Activated CD4-positive, alpha-beta memory T cell treated with anti-CD3 and anti-CD28 coated beads for 36 hours (primary cell): ENCODE measurements around the gene FAM149A. TPM values are rescaled to one million over a fixed set of nuclear protein-coding genes. Genes with fewer than 3 reads are reported as not detected.

ENCODE experiments used
- CTCF ChIA-PET: fragments of 350-600 bp; sonication (Branson Sonifier 250); formaldehyde crosslinking; loops from one replicate; lab custom pipeline; 2021; ENCODE audit warnings: antibody characterized with exemption, inconsistent platforms; lab: Charles Lee
- POLR2A ChIA-PET: fragments of 350-600 bp; sonication (Branson Sonifier 250); formaldehyde crosslinking; loops from one replicate; lab custom pipeline; 2021; ENCODE audit warnings: antibody characterized with exemption; lab: Charles Lee
- DNase-seq: peaks from one replicate; pipeline ENCODE4 v3.0.0-alpha.2; 2020
- H3K27ac Mint-ChIP-seq: one replicate; pipeline ENCODE4 v1.8.0; 2021; ENCODE audit warnings: mixed read lengths
- H3K27me3 Mint-ChIP-seq: one replicate; pipeline ENCODE4 v1.8.0; 2021; ENCODE audit warnings: mixed read lengths
- H3K36me3 Mint-ChIP-seq: one replicate; pipeline ENCODE4 v1.8.0; 2021; ENCODE audit warnings: mixed read lengths
- H3K4me1 Mint-ChIP-seq: one replicate; pipeline ENCODE4 v1.8.0; 2021; ENCODE audit warnings: low read depth, mixed read lengths
- H3K4me3 Mint-ChIP-seq: one replicate; pipeline ENCODE4 v1.8.0; 2021; ENCODE audit warnings: mild to moderate bottlenecking, mixed read lengths
- H3K9me3 Mint-ChIP-seq: one replicate; pipeline ENCODE4 v1.8.0; 2021; ENCODE audit warnings: mixed read lengths
- intact Hi-C: fragments of 100-400 bp; cut with micrococcal nuclease; formaldehyde crosslinking; loops from one replicate; pipeline ENCODE4 v1.15.1; 2023
- total RNA-seq, 2 experiments: library from RNA; stranded (reverse); gene quantifications; one replicate each; pipeline ENCODE4 v1.2.3, GENCODE V29; 2021

Gene FAM149A
- total RNA-seq, 2 experiments from 2014 or later, result 0.40 to 0.46 TPM

DNA sequence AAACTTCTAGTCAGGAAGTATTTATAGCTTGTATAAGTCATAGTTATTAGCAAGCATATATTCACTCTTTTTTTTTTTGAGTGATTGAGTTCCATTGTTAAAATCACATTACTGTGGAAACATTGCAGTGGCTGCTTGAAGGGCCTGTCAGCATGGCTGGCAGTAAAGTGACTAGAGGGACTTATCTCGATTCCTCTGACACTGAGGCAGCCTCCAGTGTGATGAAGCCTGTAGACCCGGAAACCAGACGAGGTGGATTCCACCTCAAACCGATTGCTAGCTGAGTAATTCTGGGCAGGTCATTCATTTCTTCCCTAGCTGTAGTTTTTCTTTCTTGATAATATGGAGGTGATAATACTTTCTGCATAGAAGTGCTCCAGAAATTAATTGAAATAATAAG lies 4.7 kb downstream of the FAM149A start:
- peaks cover 28% of the 10 kb centered on the region for H3K27me3 Mint-ChIP-seq
- intact Hi-C loops, result no loop called here
- ChIA-PET POLR2A (no interaction called here), CTCF (no interaction called here)
- H3K36me3 Mint-ChIP-seq, result no peaks in the 10 kb centered on the region
- no peaks in the 10 kb centered on the region for H3K9me3 Mint-ChIP-seq
- H3K27ac Mint-ChIP-seq, result no peak overlapping the region
- DNase-seq, result no peak
- peaks cover 7% of the 10 kb centered on the region for H3K4me1 Mint-ChIP-seq
- H3K4me3 Mint-ChIP-seq, result no peak overlapping the region

DNA sequence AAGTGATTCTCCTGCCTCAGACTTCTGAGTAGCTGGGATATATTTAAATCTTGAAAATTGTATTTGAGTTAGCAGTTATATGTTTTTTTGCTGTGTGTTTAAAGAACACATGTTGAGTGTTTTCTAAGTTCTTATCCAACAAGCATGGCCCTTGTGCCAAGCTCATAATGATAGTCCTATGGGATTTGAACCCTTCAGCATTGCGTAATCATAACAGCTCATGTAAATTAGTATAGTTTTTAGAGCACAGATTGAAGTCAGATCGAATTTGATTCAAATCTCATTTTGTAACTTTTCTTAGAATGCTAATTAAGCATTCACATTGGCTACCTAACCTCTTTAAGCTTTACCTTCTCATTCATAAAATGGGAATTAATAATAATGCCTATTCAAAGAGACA lies 12.2 kb downstream of the FAM149A start:
- no peak overlapping the region for H3K27ac Mint-ChIP-seq
- intact Hi-C loops, result no loop called here
- no peaks in the 10 kb centered on the region for H3K4me1 Mint-ChIP-seq
- CTCF ChIA-PET, result interaction anchor here (0.6 kb wide), 1 partner anchor 125 kb away, joined by 3 read pairs; no protein-coding TSS in a partner anchor
- H3K4me3 Mint-ChIP-seq, result no peak overlapping the region
- no peaks in the 10 kb centered on the region for H3K9me3 Mint-ChIP-seq
- peaks cover 17% of the 10 kb centered on the region for H3K27me3 Mint-ChIP-seq
- no peak for DNase-seq
- POLR2A ChIA-PET, result no interaction called here
- H3K36me3 Mint-ChIP-seq, result no peaks in the 10 kb centered on the region

DNA sequence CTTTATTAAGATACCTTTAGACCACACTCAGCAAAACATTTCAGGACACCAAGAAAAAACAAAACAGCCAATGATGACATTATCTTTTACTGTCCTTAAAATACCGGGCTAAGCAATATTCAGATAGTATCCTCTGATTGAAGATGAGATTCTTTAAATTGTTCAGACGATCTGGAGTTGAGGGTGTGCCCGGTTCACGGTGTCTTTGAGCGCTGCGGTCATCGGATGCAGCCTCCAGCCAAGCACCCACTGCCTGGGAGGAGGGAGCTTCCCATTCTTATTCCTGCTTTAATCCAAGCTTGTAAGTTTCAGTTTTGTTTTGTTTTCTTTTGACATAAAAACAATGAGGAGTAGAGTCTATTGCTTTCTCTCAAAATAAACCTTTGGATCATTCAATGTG lies 14.1 kb downstream of the FAM149A start:
- Mint-ChIP-seq H3K4me3 (no peak overlapping the region), H3K27me3 (peaks cover 17% of the 10 kb centered on the region), H3K4me1 (no peaks in the 10 kb centered on the region), H3K9me3 (no peaks in the 10 kb centered on the region), H3K36me3 (no peaks in the 10 kb centered on the region), H3K27ac (no peak overlapping the region)
- ChIA-PET CTCF (no interaction called here), POLR2A (no interaction called here)
- DNase-seq, result no peak
- intact Hi-C loops, result no loop called here

DNA sequence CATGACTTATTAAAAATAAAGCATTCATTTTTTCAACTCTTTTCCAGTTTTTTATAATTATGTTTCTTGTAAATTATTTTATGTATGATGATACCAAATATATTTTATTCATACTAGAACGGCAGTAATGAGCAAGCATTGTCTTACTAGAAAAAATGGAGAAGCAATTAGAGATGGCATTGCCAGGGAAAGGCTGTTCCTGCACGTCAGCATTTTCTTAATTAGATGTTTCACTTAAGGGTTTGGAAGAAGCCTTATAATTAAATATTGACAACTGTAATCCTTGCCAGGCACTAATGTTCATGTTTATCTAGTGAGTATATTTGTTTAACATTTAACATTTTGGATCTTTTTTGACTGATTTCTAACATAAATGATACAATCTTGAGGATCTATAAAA lies 16.6 kb downstream of the FAM149A start:
- Mint-ChIP-seq H3K9me3 (no peaks in the 10 kb centered on the region), H3K4me3 (no peak overlapping the region), H3K27ac (no peak overlapping the region), H3K4me1 (no peaks in the 10 kb centered on the region), H3K36me3 (no peaks in the 10 kb centered on the region), H3K27me3 (peaks cover 17% of the 10 kb centered on the region)
- CTCF ChIA-PET, result no interaction called here
- POLR2A ChIA-PET, result no interaction called here
- DNase-seq, result no peak
- intact Hi-C loops, result no loop called here

DNA sequence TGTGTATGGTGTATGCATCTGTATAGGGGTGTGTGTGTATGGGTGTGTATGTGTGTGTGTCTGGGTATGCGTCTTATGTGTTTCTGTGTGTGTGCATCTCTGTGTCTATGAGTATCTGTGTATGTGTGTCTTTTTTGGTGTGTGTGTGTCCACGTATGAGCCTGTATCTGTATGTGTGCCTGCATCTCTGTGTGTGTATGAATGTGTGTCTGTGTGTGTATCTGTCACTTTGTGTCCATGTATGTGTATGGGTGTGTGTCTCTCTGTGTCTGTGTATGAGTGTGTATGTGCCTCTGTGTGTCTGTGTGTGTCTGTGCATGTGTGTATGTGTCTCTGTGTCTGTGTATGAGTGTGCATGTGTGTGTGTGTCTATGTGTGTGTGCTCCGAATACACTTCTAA lies 24.3 kb downstream of the FAM149A start:
- Mint-ChIP-seq H3K4me3 (no peak overlapping the region), H3K4me1 (peaks cover under 1% of the 10 kb centered on the region), H3K27ac (no peak overlapping the region), H3K36me3 (no peaks in the 10 kb centered on the region), H3K9me3 (no peaks in the 10 kb centered on the region), H3K27me3 (peaks cover 2% of the 10 kb centered on the region)
- intact Hi-C loops, result no loop called here
- POLR2A ChIA-PET, result no interaction called here
- CTCF ChIA-PET, result no interaction called here
- no peak for DNase-seq

DNA sequence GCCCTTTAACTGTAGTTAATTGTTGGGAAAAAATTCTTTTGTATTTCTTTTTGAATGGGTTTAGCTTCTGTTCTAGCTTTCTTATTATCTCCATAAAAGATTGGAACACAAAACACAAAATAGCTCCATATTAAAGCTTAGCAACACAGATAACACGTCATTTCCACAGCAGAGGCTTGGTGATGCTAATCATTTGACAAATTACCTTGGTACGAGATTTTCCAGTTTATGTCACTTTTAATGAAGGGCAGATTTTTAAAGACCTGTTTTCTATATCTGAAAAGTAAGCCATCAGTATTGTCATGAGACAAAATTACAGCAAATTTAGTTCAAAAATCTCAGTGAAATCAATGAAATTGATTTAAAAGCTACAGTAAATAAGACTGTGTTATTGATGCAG lies 27.4 kb downstream of the FAM149A start:
- Mint-ChIP-seq H3K27ac (no peak overlapping the region), H3K9me3 (no peaks in the 10 kb centered on the region), H3K36me3 (no peaks in the 10 kb centered on the region), H3K4me1 (peaks cover 4% of the 10 kb centered on the region), H3K27me3 (peaks cover 5% of the 10 kb centered on the region), H3K4me3 (no peak overlapping the region)
- intact Hi-C loops, result loop anchor here (10.0 kb wide), 1 partner anchor 497 kb away; no protein-coding TSS in a partner anchor
- DNase-seq, result no peak
- ChIA-PET CTCF (no interaction called here), POLR2A (no interaction called here)

DNA sequence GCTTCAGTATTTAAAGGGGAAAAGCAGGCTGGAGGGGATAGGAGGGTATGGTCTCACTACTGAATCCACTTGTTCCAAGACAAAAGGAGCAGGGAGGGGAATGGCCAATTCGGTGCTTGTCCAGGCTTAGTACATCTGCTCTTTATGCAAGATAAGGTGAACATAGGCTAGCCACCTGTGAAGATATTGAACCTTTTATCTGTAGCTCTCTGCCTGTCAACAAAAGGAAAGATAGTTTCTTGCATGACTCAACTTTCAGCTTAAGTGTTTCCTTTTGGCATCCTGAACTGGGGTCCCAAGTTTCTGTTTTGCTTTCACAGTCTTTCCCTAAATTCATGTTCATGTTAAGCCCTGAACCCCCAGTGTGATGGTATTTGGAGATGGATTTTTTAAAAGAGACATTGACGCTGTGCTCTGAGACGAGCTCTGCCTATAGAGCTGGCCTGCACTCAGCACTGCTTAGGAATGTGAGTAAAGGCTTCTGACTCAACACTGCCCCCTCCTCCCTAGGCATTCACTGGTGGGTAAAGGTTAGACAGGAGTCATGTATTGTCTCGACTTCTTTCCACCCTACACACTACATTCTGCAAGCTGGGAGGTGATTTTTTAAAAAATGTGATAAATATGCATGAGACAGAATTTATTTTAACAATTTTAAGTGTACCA lies 28.2 kb downstream of the FAM149A start:
- ChIA-PET POLR2A (no interaction called here), CTCF (no interaction called here)
- Mint-ChIP-seq H3K36me3 (no peaks in the 10 kb centered on the region), H3K4me1 (peaks cover 4% of the 10 kb centered on the region), H3K27me3 (peaks cover 5% of the 10 kb centered on the region), H3K4me3 (no peak overlapping the region), H3K9me3 (no peaks in the 10 kb centered on the region), H3K27ac (no peak overlapping the region)
- DNase-seq, result no peak
- intact Hi-C loops, result loop anchor here (10.0 kb wide), 1 partner anchor 498 kb away; no protein-coding TSS in a partner anchor

DNA sequence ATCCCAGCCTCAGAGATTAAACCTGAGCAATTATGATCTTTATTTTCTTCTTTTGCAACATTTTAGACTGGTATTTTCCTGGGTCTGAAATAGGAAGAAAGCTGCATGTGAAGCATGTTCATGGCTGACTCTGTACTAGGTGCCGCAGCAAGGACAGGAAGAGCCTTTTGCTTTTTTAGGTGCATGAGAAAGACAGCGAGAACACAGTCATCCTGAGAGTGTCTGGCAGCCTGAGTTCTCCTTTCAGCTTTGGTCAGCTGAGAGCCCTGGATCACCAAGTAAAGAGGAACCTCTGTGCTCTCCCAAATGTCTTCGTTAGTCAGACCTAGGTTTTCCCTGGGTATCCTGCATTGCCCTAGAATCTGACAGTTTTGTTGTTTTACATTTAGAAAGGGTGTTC lies 29.8 kb downstream of the FAM149A start:
- ChIA-PET POLR2A (no interaction called here), CTCF (interaction anchor here (1.0 kb wide), 1 partner anchor 15 kb away, joined by 4 read pairs; no protein-coding TSS in a partner anchor)
- Mint-ChIP-seq H3K4me3 (no peak overlapping the region), H3K36me3 (no peaks in the 10 kb centered on the region), H3K27me3 (peaks cover 8% of the 10 kb centered on the region), H3K9me3 (no peaks in the 10 kb centered on the region), H3K4me1 (peaks cover 4% of the 10 kb centered on the region), H3K27ac (no peak overlapping the region)
- DNase-seq, result peak; percentile 33
- intact Hi-C loops, result loop anchor here (10.0 kb wide), 1 partner anchor 499 kb away; no protein-coding TSS in a partner anchor

DNA sequence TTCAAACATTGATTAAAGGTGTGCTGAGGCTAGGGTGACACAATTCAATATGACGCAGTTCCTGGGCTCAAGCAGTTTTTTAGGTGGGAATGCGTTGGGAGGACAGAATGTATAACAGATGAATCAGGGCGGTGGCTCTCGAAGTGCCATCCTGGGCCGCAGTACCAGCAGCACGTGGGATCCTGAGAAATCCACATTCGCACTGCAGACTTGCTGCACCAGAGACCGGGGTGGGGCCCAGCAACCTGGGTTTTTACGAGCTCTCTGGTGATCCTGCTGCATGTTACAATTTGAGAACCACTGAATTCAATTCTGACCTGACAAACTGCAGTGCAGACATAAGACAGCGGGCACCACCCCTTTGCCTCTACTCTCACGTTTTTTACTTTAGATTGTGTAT lies 30.4 kb downstream of the FAM149A start:
- no peaks in the 10 kb centered on the region for H3K36me3 Mint-ChIP-seq
- no peak overlapping the region for H3K27ac Mint-ChIP-seq
- ChIA-PET POLR2A (no interaction called here), CTCF (interaction anchor here (1.0 to 3.2 kb wide), 3 partner anchors 10 to 67 kb away, joined by 4 to 16 read pairs (median 4); partner anchors contain the start of gene TLR3)
- H3K27me3 Mint-ChIP-seq, result peaks cover 8% of the 10 kb centered on the region
- intact Hi-C loops, result loop anchor here (10.0 kb wide), 1 partner anchor 500 kb away; no protein-coding TSS in a partner anchor
- no peak overlapping the region for H3K4me3 Mint-ChIP-seq
- DNase-seq, result no peak
- peaks cover 4% of the 10 kb centered on the region for H3K4me1 Mint-ChIP-seq
- H3K9me3 Mint-ChIP-seq, result no peaks in the 10 kb centered on the region

DNA sequence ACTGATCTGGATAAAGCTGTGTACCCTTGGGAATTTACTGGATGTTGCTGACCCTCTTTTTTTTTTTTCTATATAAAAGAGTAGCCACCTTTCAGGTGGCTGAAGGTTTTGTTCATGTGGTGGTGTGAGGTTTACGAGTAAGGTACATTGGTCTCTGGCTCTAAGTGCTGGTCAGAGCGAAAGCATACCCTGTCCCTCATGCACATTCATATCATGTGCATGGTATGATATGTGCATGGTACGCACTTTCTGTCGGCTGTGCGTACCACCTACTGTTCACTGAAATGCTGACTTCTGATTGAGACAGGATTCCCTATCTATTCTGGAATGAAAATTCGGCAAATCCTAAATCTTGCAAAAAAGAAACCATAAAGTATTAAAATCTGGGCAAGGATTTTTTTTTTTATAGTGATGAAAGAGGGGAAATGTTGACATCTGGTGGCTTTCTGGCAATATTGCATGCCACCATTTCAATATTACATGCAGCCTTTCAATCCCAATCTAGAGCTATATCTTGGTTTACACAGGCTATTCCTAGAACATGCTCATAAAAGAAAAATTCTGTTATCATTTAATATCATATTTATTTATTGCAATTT lies 32.8 kb downstream of the FAM149A start:
- Mint-ChIP-seq H3K4me3 (no peak overlapping the region), H3K27me3 (peaks cover 11% of the 10 kb centered on the region), H3K9me3 (no peaks in the 10 kb centered on the region), H3K4me1 (peaks cover 4% of the 10 kb centered on the region), H3K36me3 (no peaks in the 10 kb centered on the region), H3K27ac (no peak overlapping the region)
- no peak for DNase-seq
- ChIA-PET CTCF (interaction anchor here (0.7 to 3.2 kb wide), 11 partner anchors 8 to 70 kb away, joined by 3 to 16 read pairs (median 3); partner anchors contain the start of gene TLR3), POLR2A (no interaction called here)
- intact Hi-C loops, result loop anchor here (1.0 to 10.0 kb wide), 2 partner anchors 69 to 502 kb away; no protein-coding TSS in a partner anchor

DNA sequence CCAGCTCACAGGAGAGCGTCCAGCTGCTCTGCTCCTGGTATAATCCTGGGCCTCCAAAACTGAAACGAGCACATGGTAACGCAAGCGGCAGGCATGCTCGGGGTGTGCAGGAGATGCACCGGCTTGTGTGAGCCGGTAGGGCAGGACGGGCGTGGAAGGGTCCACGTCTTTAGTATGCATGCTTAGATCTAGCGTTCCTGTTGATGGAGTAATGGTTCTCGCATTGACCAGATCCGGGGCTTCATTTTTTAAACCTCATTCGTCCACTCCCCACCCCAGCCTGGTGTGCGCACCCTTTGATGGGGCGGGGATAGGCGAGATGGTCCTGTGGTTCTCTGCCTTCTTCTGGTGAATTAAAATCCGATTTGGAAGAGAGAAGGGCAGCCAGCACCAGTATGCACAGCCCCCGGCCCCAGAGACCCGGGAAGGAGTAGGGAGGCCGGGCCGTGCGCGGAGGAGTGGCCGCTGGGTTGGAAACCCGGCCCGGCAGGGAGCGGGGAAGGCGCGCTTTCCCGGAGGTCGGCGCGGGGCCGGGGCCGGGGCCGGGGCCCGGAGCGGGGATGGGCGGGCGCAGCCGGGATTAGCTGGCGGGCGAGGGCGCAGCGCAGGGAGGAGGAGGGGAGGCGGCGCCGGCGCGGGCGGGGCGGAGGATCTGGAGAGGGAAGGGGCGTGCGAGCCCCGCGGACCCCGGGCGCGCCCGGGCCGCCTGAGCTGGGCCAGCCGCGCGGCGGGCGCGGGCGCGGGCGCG lies 39.9 kb downstream of the FAM149A start:
- peaks cover 9% of the 10 kb centered on the region for H3K4me1 Mint-ChIP-seq
- peaks cover 39% of the 10 kb centered on the region for H3K27me3 Mint-ChIP-seq
- intact Hi-C loops, result loop anchor here (2.0 kb wide), 2 partner anchors 46 to 58 kb away; partner anchors contain the start of gene CYP4V2
- ChIA-PET POLR2A (no interaction called here), CTCF (interaction anchor here (1.0 kb wide), 1 partner anchor 9 kb away, joined by 4 read pairs; no protein-coding TSS in a partner anchor)
- H3K9me3 Mint-ChIP-seq, result no peaks in the 10 kb centered on the region
- DNase-seq, result peak; percentile 25
- peak overlapping the region; percentile 71 for H3K4me3 Mint-ChIP-seq
- no peak overlapping the region for H3K27ac Mint-ChIP-seq
- H3K36me3 Mint-ChIP-seq, result no peaks in the 10 kb centered on the region
